IMR-90 (cell line): ENCODE data around the gene DPF3. TPM values are rescaled to one million over a fixed set of nuclear protein-coding genes. Genes with fewer than 3 reads are reported as not detected.

Source experiments
- ATAC-seq: fragments of 200-7000 bp; cut with Tn5 transposase; 2 replicates; pipeline ENCODE4 v1.9.1; 2020; ENCODE audit warnings: low read depth, mild to moderate bottlenecking, moderate library complexity
- BruUV-seq: library from RNA; stranded (reverse); fragments of 400-500 nt; replicated peaks from 2 replicates; lab custom pipeline; 2021; lab: Mats Ljungman, UMichigan
- CTCF ChIA-PET: fragments of 300-600 bp; formaldehyde crosslinking; extraction: SDS; loops from one replicate; lab custom pipeline; 2021; ENCODE audit warnings: antibody characterized with exemption; lab: Yijun Ruan, JAX
- POLR2A ChIA-PET: fragments of 300-600 bp; sonication (Branson Sonifier 250); formaldehyde crosslinking; loops from one replicate; lab custom pipeline; 2022; ENCODE audit warnings: antibody characterized with exemption; ENCODE audit not compliant: unreplicated experiment; lab: Charles Lee
- DNase-seq: peaks from one replicate; pipeline ENCODE4 v3.0.0; 2013
- H2AFZ ChIP-seq: replicated peaks from 2 replicates; pipeline ENCODE3; 2013; ENCODE audit warnings: low read length, mild to moderate bottlenecking; ENCODE audit not compliant: poor library complexity
- H2AK5ac ChIP-seq: 2 replicates; pipeline ENCODE4 v1.6.1; 2013; ENCODE audit warnings: low read depth, low read length, inconsistent platforms
- H2AK9ac ChIP-seq: replicated peaks from 2 replicates; pipeline ENCODE3; 2013; ENCODE audit warnings: mild to moderate bottlenecking, low read depth, low read length, moderate library complexity; ENCODE audit not compliant: poor library complexity
- H2BK120ac ChIP-seq: 2 replicates; pipeline ENCODE4 v1.6.1; 2013; ENCODE audit warnings: low read depth, low read length, inconsistent platforms
- H2BK15ac ChIP-seq: 3 replicates; pipeline ENCODE4 v1.6.1; 2013; ENCODE audit warnings: low read depth, low read length, inconsistent platforms
- H2BK20ac ChIP-seq: 2 replicates; pipeline ENCODE4 v1.6.1; 2013; ENCODE audit warnings: low read depth, mild to moderate bottlenecking, inconsistent platforms, low read length, moderate library complexity
- H2BK5ac ChIP-seq: 2 replicates; pipeline ENCODE4 v1.6.1; 2013; ENCODE audit warnings: mild to moderate bottlenecking, low read depth, low read length, inconsistent platforms; ENCODE audit not compliant: poor library complexity, severe bottlenecking
- H3K14ac ChIP-seq: replicated peaks from 2 replicates; pipeline ENCODE4 v1.6.1; 2013; ENCODE audit warnings: low read depth, low read length, inconsistent platforms
- H3K18ac ChIP-seq: 2 replicates; pipeline ENCODE4 v1.6.1; 2013; ENCODE audit warnings: low read depth, low read length, control low read depth
- H3K23ac ChIP-seq: 2 replicates; pipeline ENCODE4 v1.6.1; 2013; ENCODE audit warnings: low read depth, low read length, inconsistent platforms
- H3K27ac ChIP-seq: 2 replicates; pipeline ENCODE4 v1.5.1; 2013; ENCODE audit warnings: mild to moderate bottlenecking, control low read depth, low read length; ENCODE audit not compliant: insufficient read depth
- H3K27me3 ChIP-seq: 2 replicates; pipeline ENCODE4 v1.6.1; 2013; ENCODE audit warnings: low read length; ENCODE audit not compliant: control insufficient read depth, insufficient read depth
- H3K36me3 ChIP-seq: 2 replicates; pipeline ENCODE4 v1.6.1; 2013; ENCODE audit warnings: low read length, mixed read lengths; ENCODE audit not compliant: control insufficient read depth, insufficient read depth
- H3K4ac ChIP-seq: 2 replicates; pipeline ENCODE4 v1.6.1; 2013; ENCODE audit warnings: low read depth, low read length, inconsistent platforms
- H3K4me1 ChIP-seq: 2 replicates; pipeline ENCODE4 v1.6.1; 2013; ENCODE audit warnings: low read length, mixed read lengths; ENCODE audit not compliant: control insufficient read depth, insufficient read depth
- H3K4me2 ChIP-seq: 2 replicates; pipeline ENCODE4 v1.6.1; 2013; ENCODE audit warnings: low read depth, mild to moderate bottlenecking, control low read depth, low read length, moderate library complexity
- H3K4me3 ChIP-seq: 2 replicates; pipeline ENCODE4 v1.5.1; 2013; ENCODE audit warnings: low read depth, mild to moderate bottlenecking, control low read depth, low read length, moderate library complexity; ENCODE audit not compliant: insufficient read depth
- H3K56ac ChIP-seq: 2 replicates; pipeline ENCODE4 v1.6.1; 2013; ENCODE audit warnings: low read length, inconsistent platforms; ENCODE audit not compliant: insufficient read depth; ENCODE audit errors: extremely low read depth
- H3K79me1 ChIP-seq, 2 experiments: 2 replicates each; pipeline ENCODE4 v1.6.1; 2013; ENCODE audit warnings: low read length in 2 of 2, inconsistent platforms in 1 of 2, low read depth in 1 of 2
- H3K9ac ChIP-seq: 2 replicates; pipeline ENCODE4 v1.6.1; 2013; ENCODE audit warnings: low read depth, low read length, control low read depth
- H3K9me1 ChIP-seq: 2 replicates; pipeline ENCODE4 v1.6.1; 2013; ENCODE audit warnings: low read length, inconsistent platforms; ENCODE audit not compliant: insufficient read depth
- H3K9me3 ChIP-seq: 2 replicates; pipeline ENCODE4 v1.6.1; 2013; ENCODE audit warnings: low read length; ENCODE audit not compliant: control insufficient read depth, insufficient read depth
- H4K20me1 ChIP-seq: 2 replicates; pipeline ENCODE4 v1.6.1; 2013; ENCODE audit warnings: low read length, inconsistent platforms; ENCODE audit not compliant: insufficient read depth
- H4K5ac ChIP-seq: 2 replicates; pipeline ENCODE4 v1.6.1; 2013; ENCODE audit warnings: mild to moderate bottlenecking, low read depth, low read length, control low read depth
- H4K8ac ChIP-seq, 2 experiments: 2 replicates each; pipeline ENCODE4 v1.6.1; 2013; ENCODE audit warnings: low read depth in 2 of 2, low read length in 2 of 2, control low read depth in 1 of 2, inconsistent platforms in 1 of 2
- H4K91ac ChIP-seq: 2 replicates; pipeline ENCODE4 v1.6.1; 2013; ENCODE audit warnings: low read depth, low read length, inconsistent platforms; ENCODE audit not compliant: insufficient read depth
- BHLHE40 ChIP-seq: fragments of 150-350 bp; IDR thresholded peaks from 2 replicates; pipeline ENCODE4 v1.6.1; 2016; ENCODE audit warnings: mild to moderate bottlenecking, low read depth, low read length
- CEBPB ChIP-seq: IDR thresholded peaks from 2 replicates; pipeline ENCODE4 v1.6.1; 2012; ENCODE audit warnings: low read depth, low read length, improper control_type of control experiment
- FOS ChIP-seq: fragments of 150-350 bp; IDR thresholded peaks from 2 replicates; pipeline ENCODE4 v1.6.1; 2016; ENCODE audit warnings: low read depth, low read length
- MAFK ChIP-seq: IDR thresholded peaks from 2 replicates; pipeline ENCODE4 v1.6.1; 2012; ENCODE audit warnings: low read depth, low read length, improper control_type of control experiment
- MAZ ChIP-seq: IDR thresholded peaks from 2 replicates; pipeline ENCODE4 v1.6.1; 2012; ENCODE audit warnings: low read depth, mild to moderate bottlenecking, low read length, improper control_type of control experiment, moderate library complexity, borderline replicate concordance
- MXI1 ChIP-seq: IDR thresholded peaks from 2 replicates; pipeline ENCODE4 v1.6.1; 2012; ENCODE audit warnings: low read depth, mild to moderate bottlenecking, low read length, moderate library complexity, borderline replicate concordance
- NFE2L2 ChIP-seq: fragments of 150-350 bp; IDR thresholded peaks from 2 replicates; pipeline ENCODE4 v1.6.1; 2016; ENCODE audit warnings: low read depth, mild to moderate bottlenecking, low read length
- RAD21 ChIP-seq: IDR thresholded peaks from 2 replicates; pipeline ENCODE4 v1.6.1; 2012; ENCODE audit warnings: low read length, improper control_type of control experiment
- RFX5 ChIP-seq: IDR thresholded peaks from 2 replicates; pipeline ENCODE4 v1.8.0; 2012; ENCODE audit warnings: low read depth, mild to moderate bottlenecking, low read length, moderate library complexity
- SMC3 ChIP-seq: fragments of 150-350 bp; IDR thresholded peaks from 2 replicates; pipeline ENCODE4 v1.6.1; 2016; ENCODE audit warnings: low read depth, mild to moderate bottlenecking, antibody characterized with exemption, low read length, moderate library complexity
- USF2 ChIP-seq: fragments of 150-350 bp; IDR thresholded peaks from 2 replicates; pipeline ENCODE4 v1.6.1; 2017; ENCODE audit warnings: mild to moderate bottlenecking, antibody characterized with exemption, low read length, low read depth
- WGBS, 2 experiments: methylation state at CpG; one replicate each; pipeline versions ENCODE4 v1.1.5 to v1.1.7; 2013; ENCODE audit warnings: missing lambda C conversion rate in 2 of 2; ENCODE audit not compliant: insufficient read length in 1 of 2; ENCODE audit errors: extremely low coverage in 2 of 2; 5-methylcytosine and 5-hydroxymethylcytosine counted together
- dilution Hi-C: fragments of 300-500 bp; cut with HindIII; formaldehyde crosslinking; loops from one replicate; pipeline ENCODE4 v1.14.3; 2018; ENCODE audit warnings: low sequenced_read_pairs; ENCODE audit not compliant: unreplicated experiment
- in situ Hi-C: fragments of 300-500 bp; cut with MboI; formaldehyde crosslinking; loops from 3 replicates; pipeline ENCODE4 v1.14.3; 2019; ENCODE audit warnings: low sequenced_read_pairs, inconsistent platforms, mixed read lengths
- intact Hi-C: fragments of 100-400 bp; cut with micrococcal nuclease; formaldehyde crosslinking; loops from 2 replicates; pipeline ENCODE4 v1.10.0; 2022
- polyA plus RNA-seq, 3 experiments: library from polyadenylated mRNA; depleted of rRNA; stranded (reverse); fragments of >200 nt; gene quantifications; 2 replicates each; pipeline ENCODE4 v1.2.3, GENCODE V29; 2012; ENCODE audit warnings: low replicate concordance in 1 of 3
- total RNA-seq: library from RNA; depleted of rRNA; stranded (reverse); fragments of >200 nt; gene quantifications from 2 replicates; pipeline ENCODE4 v1.2.3, GENCODE V29; 2012
- TF ChIP-seq, protein P1 (sequence below): conservative IDR thresholded peaks from 2 replicates; pipeline ENCODE4 v1.5.1; 2012; ENCODE audit warnings: mild to moderate bottlenecking, low read depth, low read length, improper control_type of control experiment
- TF ChIP-seq, protein P2 (sequence below): fragments of 150-350 bp; IDR thresholded peaks from 2 replicates; pipeline ENCODE4 v1.6.1; 2016; ENCODE audit warnings: low read depth, mild to moderate bottlenecking, low read length, moderate library complexity, borderline replicate concordance

The DPF3 gene
- total and polyA plus RNA-seq, 2 of the 4 experiments (the other 2 are of a cell fraction): 30.5 to 32.8 TPM

DNA sequence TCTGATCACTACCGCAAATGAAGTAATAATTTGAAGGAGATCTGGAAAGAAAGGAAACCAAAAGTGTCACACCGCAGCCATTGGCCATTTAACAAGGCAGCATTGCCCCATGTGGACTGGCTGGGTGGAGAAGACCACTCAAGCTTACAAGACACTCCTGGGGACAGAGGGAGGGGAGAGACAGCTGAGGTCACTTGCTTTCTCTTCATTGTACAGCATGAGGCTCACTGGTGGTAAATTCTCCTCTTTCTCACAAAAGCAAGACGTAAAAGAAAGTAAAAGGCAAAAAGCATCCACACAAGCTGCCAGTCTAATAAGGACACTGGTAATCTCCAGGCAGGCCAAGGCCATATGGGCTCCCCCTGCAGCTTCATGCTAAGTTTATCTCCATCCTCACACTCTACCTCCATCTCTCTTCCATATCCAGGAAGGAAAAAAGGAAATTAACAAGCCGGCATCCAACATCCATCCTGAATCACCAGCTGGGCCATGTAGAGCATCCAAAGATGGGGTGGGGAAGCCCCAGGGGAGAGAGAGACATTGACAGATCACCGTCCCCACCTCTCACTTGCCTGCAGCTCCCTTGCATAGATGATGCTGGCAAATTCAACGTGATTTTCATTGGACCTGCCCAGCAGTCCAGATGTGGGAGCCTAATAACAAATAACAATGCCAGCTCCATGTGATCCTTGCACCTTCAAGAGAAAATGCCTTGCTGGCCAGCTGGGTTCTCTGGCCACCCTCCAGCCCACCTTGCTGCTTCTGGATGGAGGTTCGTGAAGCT is 100.6 kb downstream of the DPF3 start:
- no peak overlapping the region for H2BK5ac ChIP-seq
- no peak overlapping the region for H3K23ac ChIP-seq
- peak overlapping the region; percentile 36 for H2AFZ ChIP-seq
- no peak overlapping the region for H4K5ac ChIP-seq
- H3K9ac ChIP-seq: no peak overlapping the region
- H2BK120ac ChIP-seq: no peak overlapping the region
- TF ChIP-seq BHLHE40: no peak
- TF ChIP-seq, protein P1, sequence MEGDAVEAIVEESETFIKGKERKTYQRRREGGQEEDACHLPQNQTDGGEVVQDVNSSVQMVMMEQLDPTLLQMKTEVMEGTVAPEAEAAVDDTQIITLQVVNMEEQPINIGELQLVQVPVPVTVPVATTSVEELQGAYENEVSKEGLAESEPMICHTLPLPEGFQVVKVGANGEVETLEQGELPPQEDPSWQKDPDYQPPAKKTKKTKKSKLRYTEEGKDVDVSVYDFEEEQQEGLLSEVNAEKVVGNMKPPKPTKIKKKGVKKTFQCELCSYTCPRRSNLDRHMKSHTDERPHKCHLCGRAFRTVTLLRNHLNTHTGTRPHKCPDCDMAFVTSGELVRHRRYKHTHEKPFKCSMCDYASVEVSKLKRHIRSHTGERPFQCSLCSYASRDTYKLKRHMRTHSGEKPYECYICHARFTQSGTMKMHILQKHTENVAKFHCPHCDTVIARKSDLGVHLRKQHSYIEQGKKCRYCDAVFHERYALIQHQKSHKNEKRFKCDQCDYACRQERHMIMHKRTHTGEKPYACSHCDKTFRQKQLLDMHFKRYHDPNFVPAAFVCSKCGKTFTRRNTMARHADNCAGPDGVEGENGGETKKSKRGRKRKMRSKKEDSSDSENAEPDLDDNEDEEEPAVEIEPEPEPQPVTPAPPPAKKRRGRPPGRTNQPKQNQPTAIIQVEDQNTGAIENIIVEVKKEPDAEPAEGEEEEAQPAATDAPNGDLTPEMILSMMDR: no peak
- no peak for TF ChIP-seq RFX5
- no peak for TF ChIP-seq RAD21
- no peak for TF ChIP-seq MAZ
- TF ChIP-seq NFE2L2: no peak
- TF ChIP-seq, protein P2, sequence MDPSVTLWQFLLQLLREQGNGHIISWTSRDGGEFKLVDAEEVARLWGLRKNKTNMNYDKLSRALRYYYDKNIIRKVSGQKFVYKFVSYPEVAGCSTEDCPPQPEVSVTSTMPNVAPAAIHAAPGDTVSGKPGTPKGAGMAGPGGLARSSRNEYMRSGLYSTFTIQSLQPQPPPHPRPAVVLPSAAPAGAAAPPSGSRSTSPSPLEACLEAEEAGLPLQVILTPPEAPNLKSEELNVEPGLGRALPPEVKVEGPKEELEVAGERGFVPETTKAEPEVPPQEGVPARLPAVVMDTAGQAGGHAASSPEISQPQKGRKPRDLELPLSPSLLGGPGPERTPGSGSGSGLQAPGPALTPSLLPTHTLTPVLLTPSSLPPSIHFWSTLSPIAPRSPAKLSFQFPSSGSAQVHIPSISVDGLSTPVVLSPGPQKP: no peak
- no peak for TF ChIP-seq USF2
- TF ChIP-seq MXI1: no peak
- TF ChIP-seq FOS: no peak
- no peak for TF ChIP-seq MAFK
- TF ChIP-seq CEBPB: no peak
- TF ChIP-seq SMC3: no peak
- H3K9me1 ChIP-seq: peaks cover 7% of the 10 kb centered on the region
- ChIA-PET CTCF (interaction anchor here (0.5 to 1.4 kb wide), 2 partner anchors 276 to 279 kb away, joined by 3 read pairs; no protein-coding TSS in a partner anchor), POLR2A (no interaction called here)
- no peak overlapping the region for H2BK15ac ChIP-seq
- no peaks in the 10 kb centered on the region for H3K36me3 ChIP-seq
- H3K18ac ChIP-seq: 0 out of 2 replicates have a peak overlapping the region, but pooled peaks have one; percentile 16
- dilution Hi-C loops (no loop called here), in situ Hi-C loops (no loop called here), intact Hi-C loops (no loop called here)
- no peaks in the 10 kb centered on the region for H3K9me3 ChIP-seq
- H4K8ac ChIP-seq: no peak overlapping the region
- no peak overlapping the region for H4K91ac ChIP-seq
- no peak overlapping the region for H3K4me3 ChIP-seq
- H4K20me1 ChIP-seq: peaks cover 6% of the 10 kb centered on the region; the same call in 1 of the 2 replicates
- no peak for DNase-seq
- no TSS peak for BruUV-seq
- H3K14ac ChIP-seq: no peak overlapping the region; the same call in 1 of the 2 replicates
- no peak overlapping the region; the same call in 1 of the 2 replicates for H2BK20ac ChIP-seq
- no peak overlapping the region for H2AK9ac ChIP-seq
- H3K4me2 ChIP-seq: no peak overlapping the region
- no peak overlapping the region for H3K27ac ChIP-seq
- no peak overlapping the region for H3K56ac ChIP-seq
- no CpG with 5 or more reads among the region's 7 CpGs for WGBS, 2 experiments
- no peak overlapping the region for H3K4ac ChIP-seq
- 0 out of 2 replicates have a peak overlapping the region, but pooled peaks have one; percentile 20 for H2AK5ac ChIP-seq
- no peaks in the 10 kb centered on the region for H3K27me3 ChIP-seq
- peaks cover 3% of the 10 kb centered on the region; the same call in 1 of the 2 replicates for H3K4me1 ChIP-seq
- H3K79me1 ChIP-seq: peaks cover 46 to 68% of the 10 kb centered on the region in 2 experiments
- no peak for ATAC-seq
